ENCODE results near the gene SORCS2.

Gene SORCS2

GRCh38 chr4:7275067-7275466 is 82.7 kb downstream of the SORCS2 start:
- no peak for DNase-seq

- no peak for DNase-seq
Measured at GRCh38 chr4:7275490-7276154, 83.3 kb downstream of the SORCS2 start.

GRCh38 chr4:7276515-7276914 is 84.2 kb downstream of the SORCS2 start:
- no peak for DNase-seq

- no peak for DNase-seq
Measured at GRCh38 chr4:7278071-7278765, 85.9 kb downstream of the SORCS2 start.

GRCh38 chr4:7278981-7279380 is 86.6 kb downstream of the SORCS2 start:
- DNase-seq: no peak

GRCh38 chr4:7279902-7280301 is 87.6 kb downstream of the SORCS2 start:
- no peak for DNase-seq

GRCh38 chr4:7280926-7281690 is 88.8 kb downstream of the SORCS2 start:
- no peak for DNase-seq

GRCh38 chr4:7281691-7282665 is 89.6 kb downstream of the SORCS2 start:
- no peak for DNase-seq

GRCh38 chr4:7282786-7283440 is 90.6 kb downstream of the SORCS2 start:
- no peak for DNase-seq

- no peak for DNase-seq
Measured at GRCh38 chr4:7285244-7286094, 93.1 kb downstream of the SORCS2 start.

- DNase-seq: no peak
Measured at GRCh38 chr4:7286170-7286569, 93.8 kb downstream of the SORCS2 start.

GRCh38 chr4:7286798-7287197 is 94.5 kb downstream of the SORCS2 start:
- no peak for DNase-seq

GRCh38 chr4:7287274-7287917 is 95.1 kb downstream of the SORCS2 start:
- DNase-seq: no peak

GRCh38 chr4:7287918-7288280 is 95.6 kb downstream of the SORCS2 start:
- no peak for DNase-seq

- no peak for DNase-seq
Measured at GRCh38 chr4:7288751-7289523, 96.6 kb downstream of the SORCS2 start.

- no peak for DNase-seq
Measured at GRCh38 chr4:7289589-7289988, 97.3 kb downstream of the SORCS2 start.

- DNase-seq: no peak
Measured at GRCh38 chr4:7291372-7292114, 99.2 kb downstream of the SORCS2 start.

- DNase-seq: no peak
Measured at GRCh38 chr4:7293703-7294102, 101.4 kb downstream of the SORCS2 start.

GRCh38 chr4:7294176-7294756 is 101.9 kb downstream of the SORCS2 start:
- DNase-seq: no peak
